Hematopoietic multipotent progenitor cell treated with erythropoietin and hydrocortisone succinate and interleukin-3 and kit ligand, for 8 days (in vitro differentiated cells): Measurements from ENCODE around the gene ZHX3.
A peak's percentile ranks its signal among the peaks of the same experiment; 100 is the strongest.

Source experiments
- DNase-seq: peaks from one replicate; pipeline ENCODE4 v3.0.0-alpha.2; 2015

The ZHX3 gene

DNA sequence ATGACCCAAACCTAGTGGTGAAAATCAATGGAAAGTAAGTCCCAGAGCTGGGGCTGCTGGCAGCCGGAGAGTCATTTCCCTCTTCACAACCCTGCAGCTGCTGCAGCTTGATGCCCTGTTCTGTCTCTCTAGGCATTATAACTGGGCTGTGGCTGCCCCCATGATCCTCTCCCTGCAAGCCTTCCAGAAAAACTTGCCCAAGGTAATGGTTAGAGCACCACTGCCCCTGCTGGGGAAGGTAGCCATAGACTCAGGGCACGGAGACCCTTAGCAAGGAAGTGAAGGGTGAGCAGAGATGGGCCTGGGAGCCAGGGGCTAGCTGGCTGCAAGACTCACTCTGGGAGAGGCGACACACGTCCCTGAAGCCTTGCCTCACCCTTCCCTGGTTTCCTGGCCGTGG lies 35.1 kb upstream of the ZHX3 start:
- DNase-seq: no peak

DNA sequence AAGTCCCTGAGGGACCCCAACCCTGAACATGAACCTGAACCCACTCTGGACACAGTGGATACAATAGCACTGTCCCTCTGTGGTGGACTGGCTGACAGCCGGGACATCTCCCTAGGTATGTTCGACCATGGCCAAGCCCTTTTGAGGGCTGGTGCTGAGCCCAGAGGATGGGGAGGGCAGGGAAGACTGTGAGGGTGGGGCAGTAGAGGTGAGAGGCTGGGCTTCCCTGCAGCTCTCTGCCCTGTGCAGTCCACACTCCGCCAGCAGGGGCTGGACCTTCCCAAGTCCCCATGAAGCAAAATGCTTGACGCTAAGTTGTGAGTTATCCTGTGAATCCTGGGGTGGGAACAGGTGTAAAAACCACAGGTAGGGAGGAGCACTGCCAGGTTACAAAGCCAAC lies 34.6 kb upstream of the ZHX3 start:
- no peak for DNase-seq

GRCh38 chr20:41350408-41350962 lies 33.0 kb upstream of the ZHX3 start:
- no peak for DNase-seq

DNA sequence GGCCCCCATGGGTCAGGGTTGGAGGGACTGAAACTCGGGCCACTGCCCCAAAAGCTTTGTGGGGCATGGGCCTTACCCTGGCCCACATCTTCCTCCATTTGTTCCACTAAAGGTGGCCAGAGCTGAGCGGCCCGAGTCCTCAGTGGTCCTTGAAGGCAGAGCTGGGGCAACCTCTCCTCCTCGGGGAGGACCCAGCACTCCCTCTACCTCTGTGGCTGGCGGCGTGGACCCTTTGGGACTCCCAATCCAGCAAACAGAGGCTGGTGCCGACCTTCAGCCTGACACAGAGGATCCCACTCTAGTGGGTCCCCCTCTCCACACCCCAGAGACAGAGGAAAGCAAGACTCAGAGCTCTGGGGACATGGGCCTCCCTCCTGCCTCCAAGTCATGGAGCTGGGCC lies 32.4 kb upstream of the ZHX3 start:
- DNase-seq: no peak

- DNase-seq: no peak
Measured at GRCh38 chr20:41349266-41349665, 31.7 kb upstream of the ZHX3 start.

- DNase-seq: no peak
Measured at GRCh38 chr20:41348430-41349172, 31.1 kb upstream of the ZHX3 start.

DNA sequence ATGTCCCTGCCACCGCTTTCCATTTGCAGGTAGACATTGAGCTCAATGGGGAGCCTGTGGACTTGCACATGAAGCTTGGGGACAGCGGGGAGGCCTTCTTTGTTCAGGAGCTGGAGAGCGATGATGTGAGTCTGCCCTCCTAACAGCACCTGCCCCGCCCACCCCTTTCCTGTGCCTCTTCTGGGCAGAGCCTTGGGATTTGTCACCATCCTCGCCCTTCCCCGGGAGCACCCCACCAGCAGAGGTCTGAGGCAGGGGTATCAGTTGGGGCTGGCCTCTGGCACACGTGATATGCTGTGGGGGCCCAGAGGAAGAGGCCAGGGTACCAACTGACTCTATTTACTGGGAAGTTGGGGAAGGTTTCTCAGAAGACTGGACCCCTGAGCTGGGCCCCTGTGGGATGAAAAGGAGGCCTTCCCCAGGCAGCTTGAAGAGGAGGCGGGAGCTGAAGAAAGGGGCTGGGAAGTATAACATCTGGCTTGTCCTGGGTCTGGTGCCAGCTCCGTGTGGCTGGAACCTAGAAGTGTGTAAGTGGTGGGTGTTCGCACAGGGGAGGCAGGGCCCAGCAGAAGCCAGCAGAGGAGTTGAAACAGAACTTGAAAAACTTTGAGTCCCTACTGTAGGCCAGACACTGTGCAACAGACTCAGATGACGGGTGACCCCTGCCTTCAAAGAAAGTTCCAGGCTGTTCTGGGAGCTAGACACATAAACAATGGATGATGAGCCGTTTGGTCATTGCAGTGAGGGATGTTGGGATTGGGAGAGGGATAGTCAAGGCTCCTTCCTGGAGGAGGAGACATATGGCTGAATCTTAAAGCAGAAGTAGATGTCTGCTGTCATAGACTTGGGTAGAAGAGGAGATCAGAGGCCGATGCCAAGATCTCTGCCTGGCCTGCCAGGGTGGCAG lies 30.2 kb upstream of the ZHX3 start:
- DNase-seq: no peak

DNA sequence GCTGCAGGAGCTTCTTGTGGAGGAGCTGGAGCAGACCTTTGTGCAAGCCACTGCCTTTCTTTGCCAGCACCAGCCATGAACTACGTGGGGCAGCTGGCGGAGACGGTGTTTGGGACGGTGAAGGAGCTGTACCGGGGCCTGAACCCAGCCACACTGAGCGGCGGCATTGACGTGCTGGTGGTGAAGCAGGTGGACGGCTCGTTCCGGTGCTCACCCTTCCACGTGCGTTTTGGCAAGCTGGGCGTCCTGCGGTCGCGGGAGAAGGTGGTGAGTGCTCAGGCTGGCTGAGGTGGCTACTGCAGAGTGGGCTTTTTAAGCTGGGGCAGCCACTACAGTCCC lies 28.2 kb upstream of the ZHX3 start:
- DNase-seq: no peak

GRCh38 chr20:41344938-41345728 lies 27.6 kb upstream of the ZHX3 start:
- DNase-seq: no peak

- no peak for DNase-seq
Measured at GRCh38 chr20:41344477-41344876, 26.9 kb upstream of the ZHX3 start.

DNA sequence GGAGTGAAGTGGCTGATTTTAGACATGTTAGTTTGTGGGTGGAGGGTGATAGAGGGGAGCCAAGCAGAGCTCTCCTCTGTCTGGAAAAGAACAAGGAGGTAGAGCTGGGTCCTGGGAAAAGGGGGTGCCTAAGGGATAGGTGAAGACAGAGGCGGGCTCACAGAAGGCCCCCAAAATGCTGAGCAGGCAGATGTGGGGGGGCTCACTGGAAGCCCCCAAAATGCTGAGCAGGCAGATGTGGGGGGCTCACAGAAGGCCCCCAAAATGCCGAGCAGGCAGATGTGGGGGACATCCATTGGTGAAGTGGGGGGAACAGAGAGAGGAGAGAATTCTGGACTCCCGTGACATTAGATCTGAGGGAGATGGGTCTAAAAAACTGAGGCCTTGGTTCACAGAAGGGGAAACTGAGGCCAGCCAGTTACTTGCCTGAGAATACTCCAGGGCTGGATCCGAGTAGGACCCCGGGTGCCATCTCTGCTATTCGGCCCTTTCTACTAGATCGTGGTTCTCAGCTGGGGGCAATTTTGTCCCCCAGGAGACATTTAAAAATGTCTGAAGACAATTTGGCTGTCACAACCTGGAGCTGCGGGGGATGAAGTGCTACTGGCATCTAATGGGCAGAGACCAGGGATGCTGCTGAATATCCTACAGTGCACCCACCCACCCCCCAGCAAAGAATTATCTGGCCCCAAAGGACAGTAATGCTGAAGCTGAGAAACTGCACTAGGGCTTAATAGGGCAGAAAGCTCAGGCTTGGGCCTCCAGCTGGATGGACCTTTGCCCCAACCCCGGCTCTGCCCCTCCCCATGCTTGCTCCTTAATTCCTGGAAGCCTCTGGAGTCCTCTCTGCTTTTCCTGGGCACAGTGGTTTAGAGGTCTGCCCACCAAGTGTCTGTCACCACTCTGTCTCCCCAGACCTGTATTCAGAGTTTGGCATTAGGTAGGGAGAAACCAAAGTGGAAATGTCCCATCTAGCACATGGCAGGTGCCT lies 25.2 kb upstream of the ZHX3 start:
- DNase-seq: no peak

DNA sequence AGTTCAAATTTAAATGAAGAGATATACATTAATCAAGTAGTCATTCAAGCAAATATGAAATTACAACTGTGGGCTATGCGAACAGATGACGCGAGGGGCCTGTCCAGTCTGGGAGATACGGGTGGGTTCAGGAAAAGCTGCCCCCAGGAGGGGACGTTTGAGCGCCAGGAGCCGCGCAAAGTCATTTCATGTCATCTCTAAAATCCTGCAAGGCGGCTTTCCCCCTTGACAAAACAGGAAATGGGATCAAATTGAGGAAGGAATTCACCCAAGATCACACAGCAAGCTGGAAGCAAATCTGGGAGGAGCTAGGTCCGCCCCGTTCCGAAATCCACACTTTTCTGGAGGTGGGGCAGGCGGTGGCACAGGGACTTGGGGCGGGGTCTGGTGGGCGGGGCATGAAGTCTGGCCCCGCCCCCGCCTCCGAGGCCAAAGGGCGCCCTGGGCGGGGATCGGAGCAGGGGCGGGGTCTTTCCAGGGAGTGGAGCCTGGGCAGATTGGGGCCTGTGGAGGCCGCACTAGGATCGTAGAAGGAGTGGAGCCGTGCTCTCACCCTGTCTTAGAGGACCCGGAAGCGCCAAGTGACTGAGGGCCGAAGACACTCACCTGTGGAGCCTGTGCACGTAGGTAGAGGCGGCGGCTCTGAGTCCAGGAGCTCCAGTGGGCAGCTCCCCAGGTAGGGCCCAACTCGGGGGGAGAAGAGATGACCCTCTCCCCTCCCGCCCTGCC lies 23.0 kb upstream of the ZHX3 start, which contains the start of gene LPIN3:
LPIN3 (plus strand) TSS at position 495 of the 729 bp plus-strand sequence. CDS start 4,983 bp downstream, outside the sequence.
- peak; percentile 89 for DNase-seq

DNA sequence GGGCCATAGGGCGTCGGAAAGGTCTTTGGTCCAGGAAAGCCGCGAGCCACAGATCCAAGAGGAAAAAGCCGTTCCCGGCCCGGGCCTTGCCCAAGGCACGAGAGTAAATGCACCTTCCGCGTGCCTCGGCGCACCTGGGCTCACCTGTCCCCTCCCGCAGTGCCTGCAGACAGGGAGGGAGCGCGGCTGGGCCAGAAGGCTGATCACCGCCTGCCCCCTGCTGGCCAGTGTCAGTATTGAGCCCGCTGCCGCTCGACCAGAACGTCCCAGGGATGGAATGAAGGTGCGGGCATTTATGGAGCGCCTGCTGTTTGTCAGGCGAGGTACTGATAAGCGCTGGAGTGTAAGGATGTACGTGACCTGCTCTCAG lies 22.4 kb upstream of the ZHX3 start:
- DNase-seq: peak; percentile 83

- no peak for DNase-seq
Measured at GRCh38 chr20:41336711-41337492, 19.4 kb upstream of the ZHX3 start.

- no peak for DNase-seq
Measured at GRCh38 chr20:41335591-41335990, 18.1 kb upstream of the ZHX3 start.

- DNase-seq: no peak
Measured at GRCh38 chr20:41334443-41335421, 17.2 kb upstream of the ZHX3 start.

DNA sequence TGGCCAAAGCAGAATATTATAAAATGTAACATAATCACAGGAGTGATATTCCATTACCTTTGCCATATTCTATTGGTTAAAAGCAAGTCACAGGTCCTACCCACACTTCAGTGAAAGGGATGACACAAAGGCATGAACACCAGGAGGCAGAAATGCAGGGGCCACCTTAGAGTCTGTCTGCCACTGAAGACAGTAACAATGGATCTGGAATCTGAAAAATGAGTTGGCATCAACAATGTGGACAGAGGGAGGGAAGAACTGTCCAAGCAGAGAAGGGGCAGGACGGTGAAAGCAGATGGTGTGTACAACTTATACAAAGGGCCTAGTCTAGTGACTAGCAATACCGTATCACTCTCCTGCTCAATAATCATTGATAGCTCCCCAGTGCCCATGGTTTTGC lies 16.5 kb upstream of the ZHX3 start:
- no peak for DNase-seq

DNA sequence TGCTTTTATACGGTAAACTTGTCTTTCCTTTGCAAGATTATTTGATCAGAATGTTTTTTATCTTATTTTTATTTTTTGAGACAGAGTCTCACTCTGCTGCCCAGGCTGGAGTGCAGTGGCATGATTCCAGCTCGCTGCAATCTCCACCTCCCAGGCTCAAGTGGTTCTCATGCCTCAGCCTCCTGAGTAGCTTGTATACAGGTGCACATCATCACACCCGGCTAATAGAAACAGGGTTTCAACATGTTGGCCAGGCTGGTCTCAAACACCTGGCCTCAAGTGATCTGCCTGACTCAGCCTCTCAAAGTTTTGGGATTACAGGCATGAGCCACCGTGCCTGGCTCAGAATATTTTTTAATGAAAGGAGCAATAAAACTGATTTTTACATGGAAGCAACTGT lies 14.2 kb upstream of the ZHX3 start:
- no peak for DNase-seq

DNA sequence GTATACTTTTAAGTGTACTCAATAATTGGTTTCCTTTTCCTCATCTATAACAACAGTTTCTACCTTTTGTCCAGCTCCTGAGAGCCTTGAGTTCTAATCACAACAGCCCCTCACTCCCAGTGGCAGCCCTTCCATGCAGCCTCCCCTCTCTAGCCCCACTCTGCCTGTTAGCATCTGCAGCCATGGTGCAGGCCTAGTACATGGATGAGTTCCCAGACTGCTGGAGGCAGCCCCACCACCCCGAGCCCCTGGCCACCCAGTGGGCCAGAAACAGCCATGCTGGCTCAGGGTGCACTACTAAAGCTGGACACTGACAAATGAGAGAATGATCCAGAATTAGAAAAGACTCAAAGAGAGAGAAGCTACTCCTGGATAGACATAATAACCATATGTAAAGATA lies 13.4 kb upstream of the ZHX3 start:
- DNase-seq: no peak
